T-helper 2 cell treated with Interferon-gamma antibody and Interleukin-4, amounts not matched to agents 100 ng/mL and 5 ng/mL, for 36 hours (primary cell): Measurements from ENCODE around the gene TUFM. TPM values are rescaled to one million over a fixed set of nuclear protein-coding genes. Genes with fewer than 3 reads are reported as not detected.
"Not testable (repeated sequence)": the region's sequence is repeated elsewhere in the genome, so short reads cannot be mapped to it uniquely, and the experiment has no call there.

Experiments used
- intact Hi-C: fragments of 100-400 bp; cut with micrococcal nuclease; formaldehyde crosslinking; loops from one replicate; pipeline ENCODE4 v1.15.1; 2023
- total RNA-seq: library from RNA; stranded (reverse); gene quantifications from 2 replicates; pipeline ENCODE4 v1.2.3, GENCODE V29; 2022

Gene TUFM
- total RNA-seq, 1 donor from 2014 or later, result 143 TPM

- intact Hi-C loops, result no loop called here
These were observed 26.1 kb downstream of the TUFM start for GRCh38 chr16:28820016-28820415.

- intact Hi-C loops, result not testable (repeated sequence)
These were observed 38.6 kb downstream of the TUFM start for GRCh38 chr16:28807445-28808120.

GRCh38 chr16:28802235-28803019 is 43.7 kb downstream of the TUFM start:
- intact Hi-C loops, result not testable (repeated sequence)

Other genes with a start within 250 kb of the TUFM start
- gene SULT1A2, start 249.3 kb downstream of the TUFM start, total RNA-seq, result 0.30 and 0.45 TPM in 2 replicates
- gene SULT1A1, start 236.3 kb downstream of the TUFM start, total RNA-seq, result 7.4 and 10.0 TPM in 2 replicates
- gene NPIPB8, start 208.3 kb downstream of the TUFM start, total RNA-seq, result 0.98 and 1.6 TPM in 2 replicates
- gene EIF3C, start 134.9 kb downstream of the TUFM start, total RNA-seq, result 773 and 800 TPM in 2 replicates
- 5.4 and 6.3 TPM in 2 replicates for gene NPIPB9, start 94.6 kb downstream of the TUFM start, total RNA-seq
- 264 and 277 TPM in 2 replicates for gene ATXN2L, start 23.3 kb downstream of the TUFM start, total RNA-seq
- 53.8 and 55.1 TPM in 2 replicates for gene SH2B1, start 17.5 kb upstream of the TUFM start, total RNA-seq
- gene ATP2A1, start 32.1 kb upstream of the TUFM start, total RNA-seq, result 1.6 and 2.2 TPM in 2 replicates
- 21.5 and 22.4 TPM in 2 replicates for gene RABEP2, start 78.9 kb upstream of the TUFM start, total RNA-seq
- not detected in 2 replicates for gene CD19, start 85.6 kb upstream of the TUFM start, total RNA-seq
- 127 TPM in 2 replicates for gene NFATC2IP, start 104.6 kb upstream of the TUFM start, total RNA-seq
- 23.8 and 26.8 TPM in 2 replicates for gene SPNS1, start 128.4 kb upstream of the TUFM start, total RNA-seq
- gene LAT, start 138.7 kb upstream of the TUFM start, total RNA-seq, result 373 and 384 TPM in 2 replicates